PC-9 (cell line): ENCODE measurements around the gene MCUR1. TPM values are rescaled to one million over a fixed set of nuclear protein-coding genes. Genes with fewer than 3 reads are reported as not detected.

Experiments
- BruUV-seq: library from RNA; stranded (reverse); fragments of 400-500 nt; replicated peaks from 2 replicates; lab custom pipeline; 2021; lab: Mats Ljungman, UMichigan
- CTCF ChIA-PET: fragments of 300-600 bp; sonication (Branson Sonifier 250); formaldehyde crosslinking; loops from one replicate; lab custom pipeline; 2022; ENCODE audit warnings: antibody characterized with exemption; lab: Charles Lee
- POLR2A ChIA-PET: fragments of 300-600 bp; sonication (Branson Sonifier 250); formaldehyde crosslinking; loops from one replicate; lab custom pipeline; 2022; ENCODE audit warnings: antibody characterized with exemption; ENCODE audit not compliant: unreplicated experiment; lab: Charles Lee
- DNase-seq, 2 experiments: peaks; one replicate each; pipeline versions ENCODE4 v3.0.0 to v3.0.0-alpha.2; 2015 to 2022; ENCODE audit warnings: mixed read lengths in 1 of 2
- H2AFZ ChIP-seq: fragments of 200-600 bp; sonication (generic); 2 replicates; pipeline ENCODE4 v1.8.1; 2017; ENCODE audit warnings: antibody characterized with exemption
- H3F3A ChIP-seq: fragments of 200-600 bp; sonication (generic); 2 replicates; pipeline ENCODE4 v1.8.1; 2017; ENCODE audit warnings: antibody characterized with exemption, mild to moderate bottlenecking, low read depth; ENCODE audit not compliant: insufficient read depth
- H3K27ac ChIP-seq: fragments of 200-600 bp; sonication (generic); 2 replicates; pipeline ENCODE4 v1.6.1; 2016; ENCODE audit warnings: mixed run types
- H3K27me3 ChIP-seq: fragments of 200-600 bp; sonication (generic); 2 replicates; pipeline ENCODE4 v1.6.1; 2016; ENCODE audit warnings: low read depth, mixed run types; ENCODE audit not compliant: insufficient read depth
- H3K36me3 ChIP-seq: fragments of 200-600 bp; sonication (generic); 2 replicates; pipeline ENCODE4 v1.6.1; 2016; ENCODE audit warnings: low read depth, mixed run types
- H3K4me1 ChIP-seq: fragments of 200-600 bp; sonication (generic); replicated peaks from 2 replicates; pipeline ENCODE4 v1.6.1; 2016; ENCODE audit warnings: mixed run types; ENCODE audit not compliant: insufficient read depth
- H3K4me2 ChIP-seq: fragments of 200-600 bp; sonication (generic); 2 replicates; pipeline ENCODE4 v1.6.1; 2017; ENCODE audit warnings: mixed run types
- H3K4me3 ChIP-seq: fragments of 200-600 bp; sonication (generic); 2 replicates; pipeline ENCODE4 v1.6.1; 2016; ENCODE audit warnings: mixed run types
- H3K79me2 ChIP-seq: fragments of 200-600 bp; sonication (generic); 2 replicates; pipeline ENCODE4 v1.6.1; 2017; ENCODE audit warnings: low read depth, mixed run types
- H3K9me2 ChIP-seq: fragments of 200-600 bp; sonication (generic); 2 replicates; pipeline ENCODE4 v1.8.1; 2017; ENCODE audit warnings: mild to moderate bottlenecking; ENCODE audit not compliant: insufficient read depth
- H3K9me3 ChIP-seq: fragments of 200-600 bp; sonication (generic); 2 replicates; pipeline ENCODE4 v1.8.1; 2016; ENCODE audit warnings: low read depth; ENCODE audit not compliant: insufficient read depth
- H4K20me1 ChIP-seq: fragments of 200-600 bp; sonication (generic); 2 replicates; pipeline ENCODE4 v1.8.1; 2017; ENCODE audit not compliant: insufficient read depth
- EZH2 ChIP-seq: fragments of 200-600 bp; sonication (generic); IDR thresholded peaks from 2 replicates; pipeline ENCODE4 v1.8.0; 2017; ENCODE audit warnings: antibody characterized with exemption, low read depth
- intact Hi-C: fragments of 100-400 bp; cut with micrococcal nuclease; formaldehyde crosslinking; loops from one replicate; pipeline ENCODE4 v1.10.0; 2022; ENCODE audit not compliant: unreplicated experiment
- total RNA-seq: library from RNA; stranded (reverse); gene quantifications from 2 replicates; pipeline ENCODE4 v1.2.3, GENCODE V29; 2021
- TF ChIP-seq, protein P1 (sequence below): fragments of 200-600 bp; sonication (generic); conservative IDR thresholded peaks from 2 replicates; pipeline ENCODE4 v1.6.1; 2017; ENCODE audit warnings: mixed run types, antibody characterized with exemption, mild to moderate bottlenecking, moderate library complexity

MCUR1 gene
- total RNA-seq, 1 experiment from 2014 or later = 45.9 TPM

DNA sequence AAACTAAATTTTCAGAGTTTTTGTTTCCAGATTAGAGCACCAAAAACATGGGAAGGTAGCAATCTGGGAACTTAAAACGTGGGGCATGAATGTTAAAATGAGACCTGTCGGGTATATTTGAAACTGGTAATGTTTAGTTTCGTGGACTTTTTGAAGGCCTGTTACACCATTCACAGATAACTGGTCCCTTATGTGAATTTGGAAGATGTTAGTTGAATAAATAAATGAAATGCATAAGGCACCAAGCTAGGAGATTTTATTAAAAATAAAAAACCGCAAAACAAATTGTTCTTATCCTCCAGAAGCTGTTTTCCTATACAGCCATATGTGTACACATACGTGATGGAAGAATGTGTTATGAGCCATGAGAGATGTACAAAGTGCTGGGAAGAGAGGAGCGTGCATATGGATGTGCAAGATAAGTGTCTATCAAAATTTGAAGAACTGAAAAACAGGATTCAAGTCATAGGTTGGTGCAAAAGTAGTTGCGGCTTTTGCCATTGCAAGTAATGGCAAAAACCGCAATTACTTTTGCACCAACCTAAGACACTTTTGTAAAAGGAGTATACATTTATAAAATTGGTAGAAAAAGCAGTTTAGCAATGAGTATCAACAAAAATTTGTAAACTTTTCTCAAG lies 700 bp upstream of the MCUR1 start:
- intact Hi-C loops = loop anchor here (1.0 to 5.0 kb wide), 4 partner anchors 58 to 200 kb away; partner anchors contain the start of genes NOL7 and RANBP9
- no peaks in the 10 kb centered on the region for H3K27me3 ChIP-seq
- H3F3A ChIP-seq = peaks cover 21% of the 10 kb centered on the region
- peak overlapping the region; percentile 66 for H3K27ac ChIP-seq
- peaks cover 30% of the 10 kb centered on the region for H3K79me2 ChIP-seq
- BruUV-seq = TSS peak; percentile 81
- H4K20me1 ChIP-seq = no peaks in the 10 kb centered on the region
- H3K4me1 ChIP-seq = peaks cover 34% of the 10 kb centered on the region
- no peaks in the 10 kb centered on the region for H3K9me2 ChIP-seq
- CTCF ChIA-PET = no interaction called here
- H3K36me3 ChIP-seq = no peaks in the 10 kb centered on the region
- peak overlapping the region; percentile 80 for H2AFZ ChIP-seq
- peak overlapping the region; percentile 75 for H3K4me2 ChIP-seq
- no peaks in the 10 kb centered on the region for H3K9me3 ChIP-seq
- no peak for DNase-seq
- TF ChIP-seq EZH2 = no peak
- TF ChIP-seq, protein P1, sequence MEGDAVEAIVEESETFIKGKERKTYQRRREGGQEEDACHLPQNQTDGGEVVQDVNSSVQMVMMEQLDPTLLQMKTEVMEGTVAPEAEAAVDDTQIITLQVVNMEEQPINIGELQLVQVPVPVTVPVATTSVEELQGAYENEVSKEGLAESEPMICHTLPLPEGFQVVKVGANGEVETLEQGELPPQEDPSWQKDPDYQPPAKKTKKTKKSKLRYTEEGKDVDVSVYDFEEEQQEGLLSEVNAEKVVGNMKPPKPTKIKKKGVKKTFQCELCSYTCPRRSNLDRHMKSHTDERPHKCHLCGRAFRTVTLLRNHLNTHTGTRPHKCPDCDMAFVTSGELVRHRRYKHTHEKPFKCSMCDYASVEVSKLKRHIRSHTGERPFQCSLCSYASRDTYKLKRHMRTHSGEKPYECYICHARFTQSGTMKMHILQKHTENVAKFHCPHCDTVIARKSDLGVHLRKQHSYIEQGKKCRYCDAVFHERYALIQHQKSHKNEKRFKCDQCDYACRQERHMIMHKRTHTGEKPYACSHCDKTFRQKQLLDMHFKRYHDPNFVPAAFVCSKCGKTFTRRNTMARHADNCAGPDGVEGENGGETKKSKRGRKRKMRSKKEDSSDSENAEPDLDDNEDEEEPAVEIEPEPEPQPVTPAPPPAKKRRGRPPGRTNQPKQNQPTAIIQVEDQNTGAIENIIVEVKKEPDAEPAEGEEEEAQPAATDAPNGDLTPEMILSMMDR = no peak
- POLR2A ChIA-PET = interaction anchor here (0.5 to 0.7 kb wide), 5 partner anchors 20 to 388 kb away, joined by 3 to 9 read pairs (median 5); no protein-coding TSS in a partner anchor
- H3K4me3 ChIP-seq = peak overlapping the region; percentile 57

DNA sequence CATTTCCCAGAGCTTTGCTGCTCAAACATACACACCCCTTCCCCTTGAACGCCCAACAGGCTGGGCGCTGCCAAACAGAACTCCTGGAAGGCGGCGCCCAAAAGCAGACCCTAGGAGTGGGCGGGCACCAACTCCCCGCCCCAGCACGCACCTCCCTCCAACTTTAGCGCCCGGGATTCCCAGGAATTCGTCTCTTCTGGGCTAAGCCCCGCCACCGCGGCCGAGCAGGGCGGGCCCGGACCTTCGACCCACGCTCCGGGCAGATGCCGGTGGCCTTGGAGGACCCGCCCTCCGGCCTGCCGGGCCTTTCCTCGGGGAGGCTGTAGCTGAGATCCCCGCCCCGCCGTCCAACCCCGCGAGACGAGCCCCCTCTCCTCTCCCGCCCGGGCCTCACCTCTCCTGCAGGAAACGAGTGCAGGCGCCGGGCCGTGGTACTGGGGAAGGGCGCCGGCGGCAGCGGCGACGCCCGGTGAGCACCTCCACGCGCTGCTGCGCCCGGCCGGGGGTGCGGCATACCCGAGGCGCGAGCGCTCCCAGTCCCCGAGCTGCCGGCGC lies 659 bp downstream of the MCUR1 start:
- CTCF ChIA-PET = interaction anchor here (0.5 to 0.7 kb wide), 2 partner anchors 11 to 198 kb away, joined by 3 to 4 read pairs; no protein-coding TSS in a partner anchor
- H3K9me2 ChIP-seq = no peaks in the 10 kb centered on the region
- intact Hi-C loops = loop anchor here (1.0 to 5.0 kb wide), 5 partner anchors 17 to 198 kb away; partner anchors contain the start of genes NOL7 and RANBP9
- peaks cover 21% of the 10 kb centered on the region for H3F3A ChIP-seq
- H4K20me1 ChIP-seq = no peaks in the 10 kb centered on the region
- 0 out of 2 replicates have a peak, but pooled peaks cover 1% of the 10 kb centered on the region for H3K36me3 ChIP-seq
- peaks cover 43% of the 10 kb centered on the region for H3K79me2 ChIP-seq
- H3K27me3 ChIP-seq = no peaks in the 10 kb centered on the region
- TF ChIP-seq EZH2 = no peak
- TF ChIP-seq, protein P1 = no peak
- peak; percentile 50 to 80 for DNase-seq
- H2AFZ ChIP-seq = peak overlapping the region; percentile 80
- peak overlapping the region; percentile 75 for H3K4me2 ChIP-seq
- H3K9me3 ChIP-seq = no peaks in the 10 kb centered on the region
- peak overlapping the region; percentile 66 for H3K27ac ChIP-seq
- peaks cover 34% of the 10 kb centered on the region for H3K4me1 ChIP-seq
- no TSS peak for BruUV-seq
- H3K4me3 ChIP-seq = peak overlapping the region; percentile 57
- POLR2A ChIA-PET = interaction anchor here (0.5 to 1.1 kb wide), 5 partner anchors 17 to 286 kb away, joined by 4 to 44 read pairs (median 4); partner anchors contain the start of gene NOL7

DNA sequence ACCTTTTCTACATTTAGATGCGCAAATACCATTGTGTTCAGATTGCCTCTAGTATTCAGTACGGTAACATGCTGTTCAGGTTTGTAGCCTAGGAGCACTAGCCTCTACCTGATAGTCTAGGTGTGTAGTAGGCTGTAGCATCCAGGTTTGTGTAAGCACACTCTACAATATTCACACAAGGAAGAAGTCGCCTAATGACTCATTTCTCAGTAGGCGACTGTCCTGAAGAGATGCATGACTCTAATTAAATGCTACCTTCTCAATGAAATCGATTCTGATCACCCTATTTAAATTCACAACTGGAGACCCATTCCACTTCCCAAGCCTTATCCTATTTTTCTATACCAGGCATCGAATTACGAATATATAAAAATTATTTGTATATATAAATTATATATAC lies 1.3 kb downstream of the MCUR1 start:
- TSS peak; percentile 37 for BruUV-seq
- Histone ChIP-seq H3K27me3 (no peaks in the 10 kb centered on the region), H4K20me1 (no peaks in the 10 kb centered on the region), H3K36me3 (0 out of 2 replicates have a peak, but pooled peaks cover 4% of the 10 kb centered on the region), H3K27ac (peak overlapping the region; percentile 66), H3K4me1 (peaks cover 34% of the 10 kb centered on the region), H3K4me3 (peak overlapping the region; percentile 57; the same call in 1 of the 2 replicates), H2AFZ (no peak overlapping the region), H3K79me2 (peaks cover 46% of the 10 kb centered on the region), H3K9me3 (no peaks in the 10 kb centered on the region), H3K9me2 (no peaks in the 10 kb centered on the region), H3F3A (peaks cover 21% of the 10 kb centered on the region), H3K4me2 (peak overlapping the region; percentile 75)
- DNase-seq = peak in 1 of 2 experiments; percentile 60
- CTCF ChIA-PET = no interaction called here
- intact Hi-C loops = loop anchor here (2.0 to 5.0 kb wide), 3 partner anchors 16 to 101 kb away; partner anchors contain the start of gene RANBP9
- POLR2A ChIA-PET = interaction anchor here (0.6 to 1.1 kb wide), 3 partner anchors 23 to 198 kb away, joined by 3 to 7 read pairs (median 4); partner anchors contain the start of genes NOL7 and RANBP9
- TF ChIP-seq EZH2 = no peak
- TF ChIP-seq, protein P1 = no peak
